ENCODE results near the gene KCNT2. TPM values are rescaled to one million over a fixed set of nuclear protein-coding genes. Genes with fewer than 3 reads are reported as not detected.

The KCNT2 gene
- total RNA-seq, 4 donors from 2014 or later: 1.6 to 20.9 (median 8.9) TPM

GRCh38 chr1:196205882-196206281 lies 402.4 kb downstream of the KCNT2 start:
- no peak for TF ChIP-seq CTCF (IDR thresholded peaks at IDR 0.05)
- no peak for DNase-seq (ENCODE audit: low spot score)
- ATAC-seq (ENCODE audit: low FRiP score): no peak

- ATAC-seq (ENCODE audit: low FRiP score): no peak
- no peak for DNase-seq (ENCODE audit: low spot score)
- no peak for TF ChIP-seq CTCF (IDR thresholded peaks at IDR 0.05)
Observed at GRCh38 chr1:196196486-196196885, 411.8 kb downstream of the KCNT2 start.

- TF ChIP-seq CTCF (IDR thresholded peaks at IDR 0.05): no peak
- ATAC-seq (ENCODE audit: low FRiP score) (no peak), DNase-seq (ENCODE audit: low spot score) (no peak)
Observed at GRCh38 chr1:196193896-196194559, 414.2 kb downstream of the KCNT2 start.

GRCh38 chr1:196183941-196184340 lies 424.3 kb downstream of the KCNT2 start:
- DNase-seq (ENCODE audit: low spot score) (no peak), ATAC-seq (ENCODE audit: low FRiP score) (no peak)
- TF ChIP-seq CTCF (IDR thresholded peaks at IDR 0.05): no peak

GRCh38 chr1:196181594-196181878 lies 426.7 kb downstream of the KCNT2 start:
- no peak for TF ChIP-seq CTCF (IDR thresholded peaks at IDR 0.05)

GRCh38 chr1:196180847-196181593 lies 427.2 kb downstream of the KCNT2 start:
- ATAC-seq (ENCODE audit: low FRiP score): peak; percentile 64
- DNase-seq (ENCODE audit: low spot score): no peak
- TF ChIP-seq CTCF (IDR thresholded peaks at IDR 0.05): no peak

More at GRCh38 chr1:196181594-196181878, 426.7 kb downstream of the KCNT2 start:
- no peak for DNase-seq (ENCODE audit: low spot score)
- ATAC-seq (ENCODE audit: low FRiP score): no peak
